Ovary (tissue), 3 donors: ENCODE data around the gene GSTA3.

Source experiments
- CTCF ChIP-seq, 3 donors: fragments of 450-650 bp in 2 of 3; fragments of 200-600 bp in 1 of 3; IDR thresholded peaks; one replicate each; pipeline versions ENCODE4 v1.5.1 to v1.8.0; 2016 to 2022; ENCODE audit warnings: antibody characterized with exemption in 3 of 3, mild to moderate bottlenecking in 1 of 3
- POLR2A ChIP-seq: fragments of 450-650 bp; IDR thresholded peaks from one replicate; pipeline ENCODE4 v1.6.1; 2017; ENCODE audit warnings: antibody characterized with exemption, mild to moderate bottlenecking, moderate library complexity
- donor health status: DM: no; HTN: no; CAD: no.

- no peak for TF ChIP-seq CTCF (IDR thresholded peaks at IDR 0.05)
- TF ChIP-seq POLR2A = no peak
Observed at GRCh38 chr6:52927451-52927850, 18.0 kb upstream of the GSTA3 start.
